ENCODE results near the gene MOXD1.

- TF ChIP-seq CBX5 (IDR thresholded peaks at IDR 0.05; ENCODE audit: low read depth, low read length), result no peak
- TF ChIP-seq EP300 (IDR thresholded peaks at IDR 0.05; ENCODE audit: borderline replicate concordance in 1 of 2, low read depth in 2 of 2, low read length in 2 of 2), result no peak
- no peak for TF ChIP-seq GABPA (IDR thresholded peaks at IDR 0.05; ENCODE audit: borderline replicate concordance, insufficient read depth, low read length)
- TF ChIP-seq CHD2 (IDR thresholded peaks at IDR 0.05; ENCODE audit: low read length), result no peak
- no peak for TF ChIP-seq CHD7 (IDR thresholded peaks at IDR 0.05; ENCODE audit: insufficient replicate concordance, low read length)
- no peak for TF ChIP-seq SAP30 (IDR thresholded peaks at IDR 0.05; ENCODE audit: insufficient read depth, insufficient replicate concordance, low read length)
Observed at GRCh38 chr6:132411296-132411695, 10.0 kb upstream of the MOXD1 start.
